ENCODE data around the gene ABHD15.

ABHD15 gene

GRCh38 chr17:29582254-29582765 is 15.5 kb upstream of the ABHD15 start:
- no peak for DNase-seq (ENCODE audit: low read depth)

- DNase-seq (ENCODE audit: low read depth): no peak
Measured at GRCh38 chr17:29581583-29582253, 14.9 kb upstream of the ABHD15 start.

GRCh38 chr17:29579866-29580771 is 13.3 kb upstream of the ABHD15 start:
- peak; percentile 85 for DNase-seq (ENCODE audit: low read depth)

GRCh38 chr17:29578626-29579485 is 12.0 kb upstream of the ABHD15 start:
- no peak for DNase-seq (ENCODE audit: low read depth)

- DNase-seq (ENCODE audit: low read depth): no peak
Measured at GRCh38 chr17:29577385-29578211, 10.8 kb upstream of the ABHD15 start.

GRCh38 chr17:29577001-29577370 is 10.1 kb upstream of the ABHD15 start:
- no peak for DNase-seq (ENCODE audit: low read depth)

- no peak for DNase-seq (ENCODE audit: low read depth)
Measured at GRCh38 chr17:29576214-29577000, 9.6 kb upstream of the ABHD15 start.

- no peak for DNase-seq (ENCODE audit: low read depth)
Measured at GRCh38 chr17:29575511-29576213, 8.8 kb upstream of the ABHD15 start.

GRCh38 chr17:29574732-29575510 is 8.1 kb upstream of the ABHD15 start:
- no peak for DNase-seq (ENCODE audit: low read depth)

- no peak for DNase-seq (ENCODE audit: low read depth)
Measured at GRCh38 chr17:29573871-29574731, 7.3 kb upstream of the ABHD15 start.

GRCh38 chr17:29573558-29573869 is 6.7 kb upstream of the ABHD15 start:
- no peak for DNase-seq (ENCODE audit: low read depth)

GRCh38 chr17:29572691-29573557 is 6.1 kb upstream of the ABHD15 start:
- peak; percentile 58 for DNase-seq (ENCODE audit: low read depth)

- no peak for DNase-seq (ENCODE audit: low read depth)
Measured at GRCh38 chr17:29571883-29572681, 5.2 kb upstream of the ABHD15 start.

- no peak for DNase-seq (ENCODE audit: low read depth)
Measured at GRCh38 chr17:29571486-29571882, 4.6 kb upstream of the ABHD15 start.

- no peak for DNase-seq (ENCODE audit: low read depth)
Measured at GRCh38 chr17:29570521-29570920, 3.7 kb upstream of the ABHD15 start.

- no peak for DNase-seq (ENCODE audit: low read depth)
Measured at GRCh38 chr17:29569245-29569950, 2.6 kb upstream of the ABHD15 start.

All from activated T-helper 9 cell treated with anti-CD3 and anti-CD28 coated beads, Interleukin-2, amount 50 U/mL, for 16 hours (primary cell).